Loucy (cell line): ENCODE data around the gene COL4A5.

Experiments
- EZH2phosphoT487 ChIP-seq: fragments of 200-600 bp; IDR thresholded peaks from 2 replicates; pipeline ENCODE4 v1.6.1; 2018; ENCODE audit warnings: antibody characterized with exemption, mild to moderate bottlenecking, moderate library complexity, borderline replicate concordance
- TF ChIP-seq, protein P1 (sequence below): fragments of 200-600 bp; sonication (generic); conservative IDR thresholded peaks from 2 replicates; pipeline ENCODE4 v1.5.1; 2014; ENCODE audit warnings: mild to moderate bottlenecking, antibody characterized with exemption, low read length

DNA sequence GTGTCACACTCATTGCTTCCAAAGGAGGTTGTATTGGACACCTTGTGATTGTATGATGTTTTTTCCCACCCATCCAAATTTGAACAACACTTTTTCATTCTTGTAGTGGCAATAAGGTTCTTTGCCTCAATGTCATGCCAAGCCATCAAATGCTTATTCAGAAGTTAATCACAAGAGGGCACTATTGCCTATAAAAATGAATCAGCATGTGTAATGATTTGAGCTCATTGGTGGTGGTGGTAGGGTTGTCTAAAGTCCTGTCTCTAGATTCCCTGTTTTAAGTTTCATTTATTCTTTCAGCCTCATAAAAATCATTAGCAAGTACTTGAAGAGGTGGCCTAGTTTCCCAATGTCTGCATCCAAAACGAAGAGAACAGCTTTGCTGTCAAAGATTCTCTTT is 259.7 kb downstream of the COL4A5 start:
- TF ChIP-seq, protein P1, sequence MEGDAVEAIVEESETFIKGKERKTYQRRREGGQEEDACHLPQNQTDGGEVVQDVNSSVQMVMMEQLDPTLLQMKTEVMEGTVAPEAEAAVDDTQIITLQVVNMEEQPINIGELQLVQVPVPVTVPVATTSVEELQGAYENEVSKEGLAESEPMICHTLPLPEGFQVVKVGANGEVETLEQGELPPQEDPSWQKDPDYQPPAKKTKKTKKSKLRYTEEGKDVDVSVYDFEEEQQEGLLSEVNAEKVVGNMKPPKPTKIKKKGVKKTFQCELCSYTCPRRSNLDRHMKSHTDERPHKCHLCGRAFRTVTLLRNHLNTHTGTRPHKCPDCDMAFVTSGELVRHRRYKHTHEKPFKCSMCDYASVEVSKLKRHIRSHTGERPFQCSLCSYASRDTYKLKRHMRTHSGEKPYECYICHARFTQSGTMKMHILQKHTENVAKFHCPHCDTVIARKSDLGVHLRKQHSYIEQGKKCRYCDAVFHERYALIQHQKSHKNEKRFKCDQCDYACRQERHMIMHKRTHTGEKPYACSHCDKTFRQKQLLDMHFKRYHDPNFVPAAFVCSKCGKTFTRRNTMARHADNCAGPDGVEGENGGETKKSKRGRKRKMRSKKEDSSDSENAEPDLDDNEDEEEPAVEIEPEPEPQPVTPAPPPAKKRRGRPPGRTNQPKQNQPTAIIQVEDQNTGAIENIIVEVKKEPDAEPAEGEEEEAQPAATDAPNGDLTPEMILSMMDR, result peak; percentile 44
- TF ChIP-seq EZH2phosphoT487, result no peak
